Body of pancreas (tissue), 4 donors: ENCODE data around the gene DHRS7.

Source experiments
- CTCF ChIP-seq, 7 experiments: fragments of 450-650 bp in 4 of 7; fragments of 200-600 bp in 3 of 7; sonication (generic) in 3 of 7; IDR thresholded peaks; one replicate each; pipeline ENCODE4 v1.5.1; 2016 to 2019; ENCODE audit warnings: antibody characterized with exemption in 7 of 7
- POLR2A ChIP-seq, 3 donors: fragments of 450-650 bp; IDR thresholded peaks; one replicate each; pipeline ENCODE4 v1.6.1; 2016; ENCODE audit warnings: antibody characterized with exemption in 3 of 3, mild to moderate bottlenecking in 2 of 3

- no peak for TF ChIP-seq POLR2A (IDR thresholded peaks at IDR 0.05)
- no peak for TF ChIP-seq CTCF (IDR thresholded peaks at IDR 0.05)
Measured at GRCh38 chr14:60154671-60155070, 10.5 kb downstream of the DHRS7 start.
